Mononuclear cell (primary cell): ENCODE data around the gene DTX4. TPM values are rescaled to one million over a fixed set of nuclear protein-coding genes. Genes with fewer than 3 reads are reported as not detected.

ENCODE experiments used
- H3K27me3 ChIP-seq: 2 replicates; pipeline ENCODE4 v1.6.0; 2011; ENCODE audit warnings: low read length, control low read depth; ENCODE audit not compliant: insufficient read depth
- H3K4me1 ChIP-seq: 2 replicates; pipeline ENCODE4 v1.5.1; 2011; ENCODE audit warnings: mild to moderate bottlenecking, low read length, control low read depth; ENCODE audit not compliant: insufficient read depth
- H3K4me3 ChIP-seq: 2 replicates; pipeline ENCODE4 v1.5.1; 2011; ENCODE audit warnings: mild to moderate bottlenecking, low read length, moderate library complexity
- H3K9me3 ChIP-seq: 2 replicates; pipeline ENCODE4 v1.5.1; 2011; ENCODE audit warnings: low read depth, mild to moderate bottlenecking, control low read depth, low read length
- total RNA-seq: library from RNA; depleted of rRNA; stranded (reverse); fragments of >200 nt; gene quantifications from one replicate; pipeline ENCODE4 v1.2.3, GENCODE V29; 2012

The DTX4 gene
- total RNA-seq, 1 donor = 5.2 TPM

DNA sequence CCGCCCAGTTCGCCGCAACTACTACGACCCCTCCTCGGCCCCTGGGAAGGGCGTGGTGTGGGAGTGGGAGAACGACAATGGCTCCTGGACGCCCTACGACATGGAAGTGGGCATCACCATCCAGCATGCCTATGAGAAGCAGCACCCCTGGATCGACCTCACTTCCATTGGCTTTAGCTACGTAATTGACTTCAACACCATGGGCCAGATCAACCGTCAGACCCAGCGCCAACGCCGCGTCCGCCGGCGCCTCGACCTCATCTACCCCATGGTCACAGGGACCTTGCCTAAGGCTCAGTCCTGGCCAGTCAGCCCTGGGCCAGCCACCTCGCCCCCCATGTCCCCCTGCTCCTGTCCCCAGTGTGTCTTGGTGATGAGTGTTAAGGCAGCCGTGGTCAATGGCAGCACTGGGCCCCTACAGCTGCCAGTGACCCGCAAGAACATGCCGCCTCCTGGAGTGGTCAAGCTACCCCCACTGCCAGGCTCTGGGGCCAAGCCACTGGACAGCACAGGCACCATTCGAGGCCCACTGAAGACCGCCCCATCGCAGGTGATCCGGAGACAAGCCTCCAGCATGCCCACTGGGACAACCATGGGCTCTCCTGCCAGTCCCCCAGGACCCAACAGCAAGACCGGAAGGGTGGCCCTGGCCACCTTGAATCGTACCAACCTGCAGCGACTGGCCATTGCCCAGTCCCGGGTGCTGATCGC, 10.0 kb downstream of the DTX4 start:
- Histone ChIP-seq H3K9me3 (no peaks in the 10 kb centered on the region), H3K4me3 (no peak overlapping the region), H3K4me1 (no peaks in the 10 kb centered on the region), H3K27me3 (no peaks in the 10 kb centered on the region)

DNA sequence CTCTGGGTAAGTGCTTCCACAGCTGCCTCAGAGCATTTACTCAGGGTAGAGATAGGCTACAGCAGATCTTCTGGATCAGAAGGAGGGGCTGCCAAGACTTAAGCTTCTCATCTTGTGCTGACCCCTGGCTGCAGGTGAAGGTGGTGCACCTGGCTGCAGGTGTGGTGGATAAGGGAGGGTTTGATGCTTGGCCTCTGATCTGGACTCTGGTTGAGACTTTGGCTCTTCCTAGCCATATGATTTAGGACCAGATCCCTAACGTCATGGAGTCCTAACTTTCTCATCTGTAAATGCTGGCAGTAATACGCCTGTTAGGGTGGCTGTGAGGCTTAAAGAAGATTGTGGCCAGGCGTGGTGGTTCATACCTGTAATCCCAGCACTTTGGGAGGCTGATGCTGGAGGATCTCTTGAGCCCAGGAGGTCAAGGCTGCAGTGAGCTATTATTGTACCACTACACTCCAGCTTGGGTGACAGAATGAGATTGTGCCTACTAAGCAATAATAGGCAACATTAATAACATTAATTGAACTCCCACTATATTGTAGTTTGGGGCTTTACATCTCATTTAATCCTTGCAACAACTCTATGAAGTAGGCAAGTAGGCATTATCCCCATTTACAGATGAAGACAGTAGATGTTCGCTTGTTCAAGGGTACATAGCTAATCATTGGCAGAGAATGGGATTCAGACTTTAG, 10.7 kb downstream of the DTX4 start:
- Histone ChIP-seq H3K4me1 (no peaks in the 10 kb centered on the region), H3K9me3 (no peaks in the 10 kb centered on the region), H3K27me3 (no peaks in the 10 kb centered on the region), H3K4me3 (no peak overlapping the region)

DNA sequence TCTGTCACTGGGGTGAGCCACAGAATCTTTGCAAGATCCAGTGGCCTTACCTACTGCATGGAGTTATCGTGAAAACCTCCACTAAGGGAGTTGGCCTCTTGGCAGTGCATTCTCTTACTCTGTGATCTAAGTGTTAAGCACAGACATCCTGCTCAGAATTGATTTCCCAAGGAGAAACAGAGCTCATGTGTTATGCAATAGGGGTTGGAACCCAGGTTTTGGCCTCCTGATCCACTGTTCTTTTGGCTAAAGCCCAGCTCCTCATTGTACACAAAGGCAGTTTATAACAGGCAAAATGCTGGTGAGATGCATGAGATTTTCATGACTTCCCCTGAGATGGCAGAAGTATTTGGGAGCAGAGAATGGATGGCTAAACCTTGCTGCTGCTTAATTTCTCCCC, 11.8 kb downstream of the DTX4 start:
- Histone ChIP-seq H3K4me1 (no peaks in the 10 kb centered on the region), H3K27me3 (no peaks in the 10 kb centered on the region), H3K9me3 (no peaks in the 10 kb centered on the region), H3K4me3 (no peak overlapping the region)

DNA sequence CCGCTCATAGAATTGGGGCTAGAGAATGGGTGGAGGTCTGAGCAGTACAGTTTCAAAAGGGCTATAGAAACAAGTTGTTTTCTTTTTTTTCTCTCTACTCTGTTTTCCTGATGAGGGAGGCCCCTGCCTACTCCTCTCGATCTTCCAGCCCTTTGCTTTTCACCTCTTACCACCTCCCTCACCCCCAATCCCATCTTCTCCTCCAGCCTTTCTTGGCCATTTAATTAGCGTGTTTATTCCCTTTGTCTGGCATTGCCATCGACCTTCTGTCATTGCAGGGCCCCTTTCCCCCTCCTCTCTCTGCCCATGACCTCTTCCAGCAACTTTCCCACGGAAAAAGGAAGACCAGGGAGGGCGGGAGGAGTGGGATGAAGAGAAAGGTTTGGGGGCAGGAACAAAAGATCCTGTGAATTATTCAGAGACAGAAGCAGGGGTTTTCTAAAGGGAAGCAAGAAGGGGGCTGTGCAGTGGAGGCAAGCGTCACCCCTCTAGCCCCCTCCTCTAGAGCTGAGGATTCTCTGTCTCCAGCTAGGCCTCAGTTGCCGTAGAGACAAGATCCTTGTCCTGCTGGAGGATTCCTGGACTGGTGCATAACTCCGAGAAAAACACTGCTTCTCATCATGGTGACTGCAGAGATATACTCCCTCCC, 12.9 kb downstream of the DTX4 start:
- H3K4me3 ChIP-seq = no peak overlapping the region
- H3K9me3 ChIP-seq = no peaks in the 10 kb centered on the region
- H3K27me3 ChIP-seq = no peaks in the 10 kb centered on the region
- H3K4me1 ChIP-seq = no peaks in the 10 kb centered on the region

DNA sequence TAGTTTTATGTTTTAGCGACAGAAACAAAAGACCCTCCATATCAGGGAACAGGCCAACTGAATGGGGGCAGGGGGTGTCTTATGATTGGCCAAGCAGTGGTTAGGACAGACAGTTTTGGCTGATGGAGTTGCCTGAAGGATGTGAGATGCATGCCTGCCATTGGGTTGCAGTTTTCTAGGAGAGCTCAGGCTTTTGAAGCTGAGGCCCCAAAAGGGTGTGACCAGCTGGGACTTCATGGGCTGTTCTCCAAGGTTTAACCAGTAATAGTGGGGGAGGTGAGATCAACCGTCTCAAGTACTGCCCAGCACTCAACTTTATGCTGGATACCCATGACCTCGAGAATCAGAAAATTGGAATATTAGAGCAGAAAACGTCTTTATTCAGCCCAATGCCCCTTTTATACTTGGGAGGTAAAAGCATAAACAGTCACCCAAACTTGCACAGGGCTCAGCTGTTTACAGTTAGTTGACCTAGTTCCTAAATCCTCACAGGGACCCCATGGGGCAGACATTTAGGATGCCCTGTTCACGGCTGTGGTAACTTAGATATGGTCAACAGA, 13.5 kb downstream of the DTX4 start:
- Histone ChIP-seq H3K4me1 (no peaks in the 10 kb centered on the region), H3K27me3 (no peaks in the 10 kb centered on the region), H3K4me3 (no peak overlapping the region), H3K9me3 (no peaks in the 10 kb centered on the region)

DNA sequence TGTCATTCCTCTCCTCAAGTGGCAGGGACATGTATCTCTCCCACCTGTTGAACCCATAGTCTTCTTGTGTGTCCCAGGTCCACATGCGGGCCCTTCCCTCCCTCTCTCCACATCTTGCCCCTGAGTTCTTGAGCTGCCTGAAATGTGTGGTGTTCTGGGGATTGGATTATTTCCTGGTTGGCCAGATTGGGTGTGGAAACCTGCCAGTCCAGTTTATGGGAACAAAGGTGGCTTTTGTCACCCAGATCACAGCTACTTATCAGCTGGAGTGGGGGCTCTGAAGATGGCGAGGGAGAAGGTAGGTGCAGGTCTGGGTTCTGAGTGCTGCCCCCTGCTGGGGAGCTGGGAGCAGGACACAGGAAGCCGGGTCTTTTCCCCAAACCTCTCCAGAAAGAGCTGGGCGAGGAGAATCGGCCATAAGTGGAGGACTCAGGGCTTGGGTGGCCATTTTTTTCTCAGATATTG, 14.2 kb downstream of the DTX4 start:
- no peaks in the 10 kb centered on the region for H3K9me3 ChIP-seq
- H3K4me1 ChIP-seq = no peaks in the 10 kb centered on the region
- no peak overlapping the region for H3K4me3 ChIP-seq
- no peaks in the 10 kb centered on the region for H3K27me3 ChIP-seq

DNA sequence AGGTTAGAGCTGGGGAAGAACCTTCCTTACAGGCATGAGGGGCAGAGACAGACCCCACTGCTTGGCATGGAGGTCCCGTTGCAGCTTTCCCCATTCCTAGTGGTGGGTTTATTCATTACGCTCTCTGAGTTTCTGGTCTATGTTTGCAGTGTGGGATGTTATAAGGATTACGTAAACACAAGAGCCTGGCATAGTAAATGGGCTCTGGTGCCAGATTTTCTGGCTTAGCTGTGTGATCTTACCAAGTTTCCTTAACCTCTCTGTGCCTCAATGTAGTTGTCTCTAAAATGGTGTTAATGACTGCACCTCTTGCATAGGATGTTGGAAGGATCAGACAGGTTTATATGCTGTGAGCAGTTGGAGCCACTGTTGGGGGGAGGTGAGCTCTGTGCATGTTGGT, 15.1 kb downstream of the DTX4 start:
- Histone ChIP-seq H3K4me1 (no peaks in the 10 kb centered on the region), H3K4me3 (no peak overlapping the region), H3K9me3 (no peaks in the 10 kb centered on the region), H3K27me3 (no peaks in the 10 kb centered on the region)

DNA sequence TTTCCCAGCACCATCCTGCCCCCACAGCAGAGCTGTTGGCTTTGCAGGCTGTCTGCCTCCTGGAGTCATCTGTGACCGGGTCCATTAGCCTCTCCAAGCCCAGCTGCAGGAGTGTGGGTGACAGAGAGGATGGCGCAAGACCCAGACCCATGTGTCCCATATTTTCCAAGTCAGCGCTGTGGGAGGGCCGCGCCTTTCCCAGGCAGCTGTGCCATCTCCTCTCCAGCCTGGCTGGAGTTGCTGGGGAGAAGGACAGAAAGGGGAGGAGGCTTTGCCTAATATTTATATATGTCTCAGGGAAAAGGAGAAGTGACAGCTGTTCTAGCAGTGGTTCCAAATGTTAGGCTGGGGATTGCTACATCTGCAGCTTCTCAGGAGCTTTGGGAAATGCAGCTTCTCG, 15.7 kb downstream of the DTX4 start:
- H3K4me3 ChIP-seq = no peak overlapping the region
- H3K9me3 ChIP-seq = no peaks in the 10 kb centered on the region
- H3K27me3 ChIP-seq = no peaks in the 10 kb centered on the region
- no peaks in the 10 kb centered on the region for H3K4me1 ChIP-seq

DNA sequence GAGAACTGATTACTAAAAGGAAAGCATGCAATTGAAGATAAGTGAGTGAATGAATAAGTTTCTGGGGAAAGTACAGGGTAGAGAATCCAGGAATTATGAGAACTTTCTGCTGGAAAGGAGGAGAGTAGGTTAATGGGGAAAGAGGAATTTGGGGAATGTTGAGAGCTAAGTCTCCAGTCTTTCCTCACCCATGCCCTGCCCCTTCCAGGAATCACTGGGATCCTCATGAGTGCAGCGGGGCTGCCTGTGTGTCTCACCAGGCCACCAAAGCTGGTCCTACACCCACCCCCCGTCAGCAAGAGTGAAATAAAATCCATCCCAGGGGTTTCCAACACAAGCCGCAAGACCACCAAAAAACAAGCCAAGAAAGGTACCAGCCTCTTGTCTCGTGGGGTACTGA, 17.0 kb downstream of the DTX4 start:
- Histone ChIP-seq H3K4me1 (no peaks in the 10 kb centered on the region), H3K27me3 (no peaks in the 10 kb centered on the region), H3K9me3 (no peaks in the 10 kb centered on the region), H3K4me3 (no peak overlapping the region)

DNA sequence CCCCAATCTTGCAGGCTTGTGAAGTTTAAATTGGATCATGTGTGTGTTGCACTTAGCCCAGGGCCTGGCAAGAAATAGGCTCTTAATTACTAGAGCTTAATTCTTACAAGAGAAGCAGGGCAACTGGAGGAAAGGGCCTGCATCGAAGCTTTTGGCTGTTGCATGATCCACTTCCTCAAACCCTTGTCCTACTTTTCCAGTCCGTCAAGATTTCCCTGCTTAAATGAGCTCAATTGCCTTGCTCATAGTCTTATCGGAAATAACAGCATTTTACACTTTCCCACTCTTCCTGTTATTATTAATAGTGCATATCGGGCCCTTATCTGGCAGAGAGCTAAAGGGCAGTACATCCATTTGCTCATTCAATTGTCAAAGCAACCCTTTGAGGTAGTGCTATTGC, 18.1 kb downstream of the DTX4 start:
- H3K9me3 ChIP-seq = no peaks in the 10 kb centered on the region
- H3K4me3 ChIP-seq = no peak overlapping the region
- H3K27me3 ChIP-seq = no peaks in the 10 kb centered on the region
- H3K4me1 ChIP-seq = no peaks in the 10 kb centered on the region

DNA sequence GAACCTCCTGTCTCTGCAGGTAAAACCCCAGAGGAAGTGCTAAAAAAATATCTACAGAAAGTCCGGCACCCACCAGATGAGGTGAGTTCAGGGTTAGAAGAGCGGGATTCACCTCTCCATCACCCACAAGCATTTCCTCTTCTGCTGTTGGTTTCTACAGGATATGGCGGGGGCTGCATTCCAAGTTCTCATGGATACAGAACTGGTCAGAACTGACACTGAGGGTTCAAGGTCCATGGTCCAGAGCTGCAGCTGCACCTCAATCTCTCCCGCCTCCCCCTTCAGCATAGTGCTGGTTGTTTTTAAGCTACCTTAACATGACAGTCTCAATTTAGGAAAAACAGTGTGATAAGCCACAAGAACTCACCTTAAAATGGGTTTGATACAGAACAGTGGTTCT, 19.2 kb downstream of the DTX4 start:
- Histone ChIP-seq H3K4me1 (peaks cover 2% of the 10 kb centered on the region), H3K4me3 (no peak overlapping the region), H3K9me3 (no peaks in the 10 kb centered on the region), H3K27me3 (no peaks in the 10 kb centered on the region)

DNA sequence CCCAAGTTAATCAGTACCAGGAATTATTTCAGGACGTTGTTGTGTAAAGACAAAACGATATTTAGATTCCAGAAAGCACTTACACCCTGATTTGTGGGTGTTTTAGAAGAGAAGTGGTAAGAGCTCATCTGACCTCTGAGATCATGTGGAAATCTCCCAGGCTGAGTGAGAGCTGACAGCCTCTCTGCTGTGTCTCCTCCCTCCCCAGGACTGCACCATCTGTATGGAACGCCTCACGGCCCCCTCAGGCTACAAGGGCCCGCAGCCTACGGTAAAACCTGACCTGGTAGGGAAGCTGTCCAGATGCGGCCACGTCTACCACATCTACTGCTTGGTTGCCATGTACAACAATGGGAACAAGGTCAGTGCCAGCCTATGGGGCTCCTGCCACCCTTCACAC, 20.0 kb downstream of the DTX4 start:
- Histone ChIP-seq H3K4me1 (peaks cover 9% of the 10 kb centered on the region), H3K9me3 (no peaks in the 10 kb centered on the region), H3K27me3 (no peaks in the 10 kb centered on the region), H3K4me3 (no peak overlapping the region)

DNA sequence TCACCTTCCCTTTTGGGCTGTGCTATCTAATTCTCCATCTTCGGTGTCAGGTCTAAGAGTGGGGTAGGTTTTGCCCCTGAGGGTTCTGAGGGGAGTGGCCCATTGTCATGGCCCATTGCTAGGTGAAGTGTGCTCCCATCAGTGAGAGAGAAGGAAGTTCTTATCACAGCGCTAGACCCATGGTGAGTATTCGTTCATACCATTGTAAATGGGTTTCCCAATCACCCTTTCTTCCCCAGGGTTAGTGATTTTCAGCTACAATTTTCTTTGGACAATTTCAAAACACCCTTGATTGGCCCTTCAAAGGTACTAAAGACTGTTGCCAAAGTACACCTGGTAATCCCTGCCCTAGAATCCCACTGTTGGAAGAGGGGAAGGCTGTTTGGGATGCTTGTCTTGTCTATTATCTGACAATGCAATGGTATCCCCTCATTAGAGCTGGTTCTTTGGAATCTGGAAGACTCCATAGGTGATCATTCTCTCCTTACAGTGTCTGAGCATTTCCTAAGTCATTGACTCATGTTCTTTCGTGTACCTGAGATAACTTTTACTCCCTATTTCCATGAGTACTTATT, 20.6 kb downstream of the DTX4 start:
- peaks cover 10% of the 10 kb centered on the region for H3K4me1 ChIP-seq
- H3K27me3 ChIP-seq = no peaks in the 10 kb centered on the region
- H3K9me3 ChIP-seq = no peaks in the 10 kb centered on the region
- H3K4me3 ChIP-seq = no peak overlapping the region

DNA sequence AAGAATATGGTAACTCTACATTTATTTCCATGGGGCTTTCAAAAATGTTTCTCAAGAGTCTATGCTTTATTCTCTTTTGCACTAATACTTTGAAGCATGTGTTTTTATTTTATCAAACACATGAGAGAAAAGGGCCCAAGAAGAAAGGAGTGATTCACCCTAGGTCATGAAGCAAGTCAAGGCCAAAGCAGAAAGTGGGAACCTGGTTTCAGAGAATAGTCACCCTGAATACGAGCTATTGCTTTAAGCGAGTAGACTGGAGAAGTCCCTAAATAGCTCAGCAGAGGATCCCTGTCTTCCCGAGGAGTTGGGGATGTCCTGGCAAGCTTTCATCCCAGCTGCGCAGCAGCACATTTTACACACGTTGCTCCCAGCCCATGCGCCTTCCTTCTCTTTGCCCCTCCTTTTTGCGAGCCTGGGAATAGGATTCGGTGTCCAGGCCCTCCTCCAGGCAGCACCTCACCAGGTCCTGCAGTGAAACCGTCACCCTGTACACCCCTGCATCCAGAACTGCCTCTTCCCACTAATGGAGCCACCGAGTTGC, 21.7 kb downstream of the DTX4 start:
- Histone ChIP-seq H3K9me3 (no peaks in the 10 kb centered on the region), H3K4me3 (no peak overlapping the region), H3K27me3 (no peaks in the 10 kb centered on the region), H3K4me1 (peaks cover 16% of the 10 kb centered on the region)

DNA sequence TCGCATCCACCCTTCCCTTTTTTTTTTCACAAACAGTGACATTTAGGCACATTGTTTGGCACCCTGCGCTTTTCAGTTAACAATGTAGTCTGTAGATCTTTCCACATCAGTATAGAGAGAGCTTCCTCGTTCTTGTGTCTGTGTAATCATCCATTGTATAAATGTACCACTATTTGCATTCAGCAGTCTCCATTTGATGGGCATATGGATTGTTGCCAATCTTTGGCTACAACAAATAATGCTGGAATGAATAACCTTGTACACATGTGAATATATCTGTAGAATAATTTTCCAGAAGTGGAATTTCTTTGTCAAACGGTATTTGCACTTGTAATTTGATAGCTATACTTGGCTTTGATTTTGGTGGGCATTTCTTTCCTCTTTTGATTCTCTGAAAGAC, 23.7 kb downstream of the DTX4 start:
- Histone ChIP-seq H3K27me3 (no peaks in the 10 kb centered on the region), H3K4me3 (no peak overlapping the region), H3K4me1 (peaks cover 20% of the 10 kb centered on the region), H3K9me3 (no peaks in the 10 kb centered on the region)
